Upper lobe of left lung (tissue), 6 donors: ENCODE results near the gene DYDC1. TPM values are rescaled to one million over a fixed set of nuclear protein-coding genes. Genes with fewer than 3 reads are reported as not detected.
"Not testable (repeated sequence)": the region's sequence is repeated elsewhere in the genome, so short reads cannot be mapped to it uniquely, and the experiment has no call there.

ENCODE experiments used
- ATAC-seq, 2 donors: fragments of 200-7000 bp; cut with Tn5 transposase; one replicate each; pipeline ENCODE4 v1.9.1; 2022; ENCODE audit warnings: mild to moderate bottlenecking in 2 of 2, moderate library complexity in 2 of 2; ENCODE audit not compliant: low FRiP score in 2 of 2
- DNase-seq, 2 donors: peaks; one replicate each; pipeline ENCODE4 v3.0.0-alpha.2; 2019 to 2020
- H3K27ac ChIP-seq, 4 donors: fragments of 200-600 bp; sonication (generic); one replicate each; pipeline ENCODE4 v1.5.1; 2016 to 2019
- H3K27me3 ChIP-seq, 4 donors: fragments of 200-600 bp; sonication (generic); one replicate each; pipeline ENCODE4 v1.5.1; 2017 to 2019
- H3K36me3 ChIP-seq, 4 donors: fragments of 200-600 bp; sonication (generic); one replicate each; pipeline ENCODE4 v1.5.1; 2016 to 2019
- H3K4me1 ChIP-seq, 4 donors: fragments of 200-600 bp; sonication (generic); one replicate each; pipeline ENCODE4 v1.5.1; 2018 to 2019
- H3K4me3 ChIP-seq, 4 donors: fragments of 200-600 bp; sonication (generic); one replicate each; pipeline ENCODE4 v1.5.1; 2017 to 2019; ENCODE audit warnings: mild to moderate bottlenecking in 2 of 4, moderate library complexity in 1 of 4
- H3K9me3 ChIP-seq, 4 donors: fragments of 200-600 bp; sonication (generic); one replicate each; pipeline ENCODE4 v1.5.1; 2018 to 2019
- EP300 ChIP-seq, 4 donors: sonication (generic); formaldehyde crosslinking; IDR thresholded peaks; one replicate each; pipeline ENCODE4 v1.5.1; 2017; ENCODE audit warnings: antibody characterized with exemption in 4 of 4, control low read depth in 2 of 4
- POLR2A ChIP-seq, 4 donors: fragments of 450-650 bp; IDR thresholded peaks; one replicate each; pipeline ENCODE4 v1.5.1; 2016 to 2017; ENCODE audit warnings: antibody characterized with exemption in 4 of 4, mild to moderate bottlenecking in 2 of 4
- POLR2AphosphoS5 ChIP-seq, 2 donors: sonication (generic); formaldehyde crosslinking; IDR thresholded peaks; one replicate each; pipeline ENCODE4 v1.5.1; 2017; ENCODE audit warnings: antibody characterized with exemption in 2 of 2
- WGBS, 2 donors: methylation state at CpG; one replicate each; pipeline ENCODE4 v1.1.5; 2017 to 2018; 5-methylcytosine and 5-hydroxymethylcytosine counted together
- total RNA-seq, 6 donors: library from RNA; depleted of rRNA in 4 of 6; stranded (reverse); fragments of >200 nt in 4 of 6; gene quantifications; one replicate each; pipeline versions ENCODE4 v1.1.0 to v1.2.1, GENCODE V29; 2016 to 2021
- TF ChIP-seq, protein P1 (sequence below), 6 experiments: fragments of 450-650 bp in 4 of 6; fragments of 200-600 bp in 2 of 6; sonication (generic) in 2 of 6; IDR thresholded peaks; one replicate each; pipeline ENCODE4 v1.5.1; 2016 to 2019; ENCODE audit warnings: antibody characterized with exemption in 6 of 6
- donor health status: DM: no; HTN: no; CAD: no; lungs with moderate emphysema.
- donor health status: DM: no; HTN: yes; CAD: no; lungs with severe emphysema.

Gene DYDC1
- total RNA-seq, 6 donors from 2014 or later: 0.71 to 8.7 TPM; not detected in 4

DNA sequence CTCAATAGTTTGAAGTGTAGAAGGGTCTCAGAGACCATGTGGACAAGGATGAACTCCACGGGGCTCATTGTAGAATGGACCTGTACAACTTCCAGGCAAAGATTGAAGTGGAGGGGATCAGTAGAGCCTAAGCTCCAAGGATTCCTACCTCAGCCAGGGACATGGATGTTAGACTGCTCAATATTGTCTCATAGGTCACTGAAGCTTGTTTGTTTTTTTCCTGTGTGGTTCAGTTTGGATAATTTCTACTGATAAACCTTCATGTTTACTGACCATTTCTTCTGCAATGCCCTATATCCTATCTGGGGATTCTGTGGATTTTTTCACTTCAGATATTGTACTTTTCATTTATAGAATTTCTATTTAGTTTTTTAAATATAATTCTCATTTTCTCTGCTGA, 9.0 kb upstream of the DYDC1 start:
- ATAC-seq (no peak), DNase-seq (no peak)
- Histone ChIP-seq H3K9me3 (peaks cover 5 to 24% (median 13%) of the 10 kb centered on the region in 4 donors), H3K36me3 (no peaks in the 10 kb centered on the region), H3K27me3 (no peaks in the 10 kb centered on the region), H3K27ac (no peak overlapping the region), H3K4me3 (no peak overlapping the region), H3K4me1 (no peaks in the 10 kb centered on the region)
- 0 to 48% methylated on average over 1 of the region's 1 CpG for WGBS, 2 donors
- TF ChIP-seq, protein P1, sequence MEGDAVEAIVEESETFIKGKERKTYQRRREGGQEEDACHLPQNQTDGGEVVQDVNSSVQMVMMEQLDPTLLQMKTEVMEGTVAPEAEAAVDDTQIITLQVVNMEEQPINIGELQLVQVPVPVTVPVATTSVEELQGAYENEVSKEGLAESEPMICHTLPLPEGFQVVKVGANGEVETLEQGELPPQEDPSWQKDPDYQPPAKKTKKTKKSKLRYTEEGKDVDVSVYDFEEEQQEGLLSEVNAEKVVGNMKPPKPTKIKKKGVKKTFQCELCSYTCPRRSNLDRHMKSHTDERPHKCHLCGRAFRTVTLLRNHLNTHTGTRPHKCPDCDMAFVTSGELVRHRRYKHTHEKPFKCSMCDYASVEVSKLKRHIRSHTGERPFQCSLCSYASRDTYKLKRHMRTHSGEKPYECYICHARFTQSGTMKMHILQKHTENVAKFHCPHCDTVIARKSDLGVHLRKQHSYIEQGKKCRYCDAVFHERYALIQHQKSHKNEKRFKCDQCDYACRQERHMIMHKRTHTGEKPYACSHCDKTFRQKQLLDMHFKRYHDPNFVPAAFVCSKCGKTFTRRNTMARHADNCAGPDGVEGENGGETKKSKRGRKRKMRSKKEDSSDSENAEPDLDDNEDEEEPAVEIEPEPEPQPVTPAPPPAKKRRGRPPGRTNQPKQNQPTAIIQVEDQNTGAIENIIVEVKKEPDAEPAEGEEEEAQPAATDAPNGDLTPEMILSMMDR (IDR thresholded peaks at IDR 0.05): no peak
- TF ChIP-seq POLR2AphosphoS5 (IDR thresholded peaks at IDR 0.05): no peak
- TF ChIP-seq POLR2A (IDR thresholded peaks at IDR 0.05): no peak
- TF ChIP-seq EP300 (IDR thresholded peaks at IDR 0.05): no peak

DNA sequence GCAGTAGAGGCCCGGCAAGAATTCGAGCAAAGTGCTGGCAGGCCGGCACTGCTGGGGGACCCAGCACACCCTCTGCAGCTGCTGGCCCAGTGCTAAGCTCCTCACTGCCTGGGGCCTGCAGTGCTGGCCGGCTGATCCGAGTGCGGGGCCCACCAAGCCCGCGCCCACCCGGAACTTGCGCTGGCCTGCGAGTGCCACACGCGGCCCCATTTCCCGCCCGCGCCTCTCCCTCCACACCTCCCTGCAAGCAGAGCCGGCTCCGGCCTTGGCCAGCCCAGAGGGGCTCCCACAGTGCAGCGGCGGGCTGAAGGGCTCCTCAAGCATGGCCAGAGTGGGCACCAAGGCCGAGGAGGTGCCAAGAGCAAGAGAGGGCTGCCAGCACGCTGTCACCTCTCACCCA, 3.1 kb upstream of the DYDC1 start:
- TF ChIP-seq POLR2A (IDR thresholded peaks at IDR 0.05): no peak
- TF ChIP-seq POLR2AphosphoS5 (IDR thresholded peaks at IDR 0.05): no peak
- TF ChIP-seq, protein P1 (IDR thresholded peaks at IDR 0.05): no peak
- no peak for TF ChIP-seq EP300 (IDR thresholded peaks at IDR 0.05)
- ATAC-seq (no peak), DNase-seq (peak in 1 of 2 donors; percentile 81)
- Histone ChIP-seq H3K4me1 (peaks cover 7 to 17% (median 12%) of the 10 kb centered on the region in 4 donors), H3K27me3 (peaks cover 0 to 13% (median 3%) of the 10 kb centered on the region in 4 donors), H3K9me3 (no peaks in the 10 kb centered on the region), H3K4me3 (no peak overlapping the region), H3K36me3 (no peaks in the 10 kb centered on the region), H3K27ac (no peak overlapping the region)
- WGBS, 2 donors: 85 to 95% methylated on average over 8 to 22 of the region's 22 CpGs

DNA sequence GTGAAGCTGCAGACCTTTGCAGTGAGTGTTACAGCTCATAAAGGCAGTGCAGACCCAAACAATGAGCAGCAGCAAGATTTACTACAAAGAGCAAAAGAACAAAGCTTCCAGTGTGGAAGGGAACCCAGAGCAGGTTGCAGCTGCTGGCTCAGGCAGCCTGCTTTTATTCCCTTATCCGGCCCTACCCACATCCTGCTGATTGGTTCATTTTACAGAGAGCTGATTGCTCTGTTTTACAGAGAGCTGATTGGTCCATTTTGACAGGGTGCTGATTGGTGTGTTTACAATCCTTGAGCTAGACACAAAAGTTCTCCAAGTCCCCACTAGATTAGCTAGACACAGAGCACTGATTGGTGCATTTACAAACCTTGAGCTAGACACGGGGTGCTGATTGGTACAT, 2.4 kb upstream of the DYDC1 start:
- H3K27ac ChIP-seq, H3K36me3 ChIP-seq, DNase-seq, H3K4me3 ChIP-seq, ATAC-seq, H3K9me3 ChIP-seq: not testable (repeated sequence)
- Histone ChIP-seq H3K4me1 (peaks cover 7 to 17% (median 12%) of the 10 kb centered on the region in 4 donors), H3K27me3 (peaks cover 0 to 13% (median 3%) of the 10 kb centered on the region in 4 donors)
- WGBS, 2 donors: 33 to 61% methylated on average over 2 of the region's 2 CpGs

DNA sequence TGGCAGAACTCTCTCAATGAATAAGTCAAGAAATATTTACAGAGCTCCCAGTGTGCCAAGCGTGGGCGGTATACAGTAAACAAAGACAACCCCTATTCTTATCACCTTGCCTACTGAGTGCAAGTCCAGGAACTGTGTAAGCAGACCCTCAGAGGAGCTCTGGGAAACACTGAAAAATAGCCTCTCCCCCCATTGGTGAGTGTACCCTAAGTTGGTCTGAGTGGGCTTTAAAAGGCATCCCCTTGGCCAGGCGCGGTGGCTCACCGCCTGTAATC, 1.2 kb upstream of the DYDC1 start:
- peaks cover 0 to 13% (median 3%) of the 10 kb centered on the region in 4 donors for H3K27me3 ChIP-seq
- DNase-seq (no peak), ATAC-seq (no peak)
- TF ChIP-seq, protein P1 (IDR thresholded peaks at IDR 0.05): no peak
- no peak for TF ChIP-seq POLR2AphosphoS5 (IDR thresholded peaks at IDR 0.05)
- no peak for TF ChIP-seq POLR2A (IDR thresholded peaks at IDR 0.05)
- no peak for TF ChIP-seq EP300 (IDR thresholded peaks at IDR 0.05)
- no peak overlapping the region for H3K27ac ChIP-seq
- H3K9me3 ChIP-seq: no peaks in the 10 kb centered on the region
- no peak overlapping the region for H3K4me3 ChIP-seq
- 78 to 93% methylated on average over 2 to 5 of the region's 5 CpGs for WGBS, 2 donors
- no peaks in the 10 kb centered on the region for H3K36me3 ChIP-seq
- peaks cover 7 to 17% (median 12%) of the 10 kb centered on the region in 4 donors for H3K4me1 ChIP-seq

DNA sequence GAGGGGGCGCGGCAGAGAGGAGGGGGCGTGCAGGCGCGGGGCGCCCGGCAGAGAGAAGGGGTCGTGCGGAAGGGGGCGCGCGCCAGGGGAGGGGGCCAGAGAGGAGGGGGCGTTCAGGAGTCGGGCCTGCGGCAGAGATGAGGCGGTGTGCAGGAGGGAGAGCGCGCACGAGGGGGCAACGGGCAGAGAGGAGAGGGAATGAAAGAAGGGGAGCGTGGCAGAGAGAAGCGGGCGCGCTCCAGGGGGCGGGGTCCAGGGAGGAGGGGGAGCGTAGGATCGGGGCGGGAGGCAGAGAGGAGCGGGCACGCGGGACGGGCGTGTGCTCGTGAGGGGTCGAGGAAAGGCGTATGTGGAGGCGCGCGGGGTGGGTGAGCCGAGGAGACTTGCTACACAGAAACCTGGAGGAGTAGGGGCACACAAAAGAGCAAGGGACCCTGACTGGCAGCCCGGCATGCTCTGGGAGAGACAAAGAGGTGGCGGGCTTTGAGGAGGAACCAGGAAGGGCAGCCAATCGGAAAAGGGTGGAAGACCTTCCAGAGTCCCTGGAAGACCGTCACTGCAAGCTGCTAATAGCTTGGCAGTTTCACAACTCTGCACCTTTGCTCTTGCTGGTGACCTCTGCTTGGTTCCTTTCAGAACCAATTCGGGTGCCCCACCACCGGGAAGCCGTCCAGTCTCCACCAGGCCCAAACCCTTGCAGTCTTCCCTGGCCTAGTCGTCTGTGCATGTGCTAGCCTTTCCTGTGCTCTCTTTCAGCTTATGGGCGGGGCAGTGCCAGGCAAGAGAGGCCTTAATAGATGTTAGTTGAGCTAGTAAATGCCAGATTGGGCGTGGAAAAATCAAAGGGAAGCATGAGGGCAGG, 665 bp upstream of the DYDC1 start:
- H3K27ac ChIP-seq: no peak overlapping the region
- no peaks in the 10 kb centered on the region for H3K36me3 ChIP-seq
- peaks cover 0 to 13% (median 3%) of the 10 kb centered on the region in 4 donors for H3K27me3 ChIP-seq
- TF ChIP-seq, protein P1 (IDR thresholded peaks at IDR 0.05): no peak
- no peak for TF ChIP-seq EP300 (IDR thresholded peaks at IDR 0.05)
- TF ChIP-seq POLR2AphosphoS5 (IDR thresholded peaks at IDR 0.05): no peak
- TF ChIP-seq POLR2A (IDR thresholded peaks at IDR 0.05): no peak
- ATAC-seq (peak in 1 of 2 donors; percentile 48), DNase-seq (peak in 1 of 2 donors; percentile 80)
- H3K4me3 ChIP-seq: peak overlapping the region in 3 of 4 donors; percentile 33 to 49 (median 46)
- peaks cover 7 to 17% (median 12%) of the 10 kb centered on the region in 4 donors for H3K4me1 ChIP-seq
- no peaks in the 10 kb centered on the region for H3K9me3 ChIP-seq
- WGBS, 2 donors: 11 to 13% methylated on average over 45 to 48 of the region's 50 CpGs
